GM03348 (cell line): ENCODE data around the gene LDLRAD4.

ENCODE experiments used
- DNase-seq: peaks from one replicate; pipeline ENCODE4 v3.0.0; 2012; ENCODE audit warnings: low spot score

LDLRAD4 gene

GRCh38 chr18:13229001-13229671 is 10.6 kb downstream of the LDLRAD4 start:
- no peak for DNase-seq

DNA sequence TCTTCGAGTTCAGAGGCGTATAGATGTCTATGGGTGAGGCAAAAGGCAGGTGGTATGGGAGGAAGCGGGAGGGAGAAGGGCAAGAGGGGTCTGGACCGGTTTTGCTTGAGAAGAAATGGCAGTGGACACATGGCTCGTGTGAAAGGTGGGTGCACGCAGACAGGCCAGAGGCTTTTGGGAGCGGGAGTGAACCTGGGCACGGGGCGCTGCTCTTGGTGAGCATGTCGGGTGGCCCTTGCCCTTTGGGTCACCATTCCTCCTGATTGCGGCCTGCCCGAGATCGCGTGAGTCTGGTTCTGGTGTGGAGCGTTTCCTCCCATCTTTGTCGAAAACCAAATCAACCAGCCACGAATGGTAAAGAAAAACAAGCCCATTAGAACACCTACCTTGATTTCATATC is 12.6 kb downstream of the LDLRAD4 start:
- DNase-seq, result no peak

DNA sequence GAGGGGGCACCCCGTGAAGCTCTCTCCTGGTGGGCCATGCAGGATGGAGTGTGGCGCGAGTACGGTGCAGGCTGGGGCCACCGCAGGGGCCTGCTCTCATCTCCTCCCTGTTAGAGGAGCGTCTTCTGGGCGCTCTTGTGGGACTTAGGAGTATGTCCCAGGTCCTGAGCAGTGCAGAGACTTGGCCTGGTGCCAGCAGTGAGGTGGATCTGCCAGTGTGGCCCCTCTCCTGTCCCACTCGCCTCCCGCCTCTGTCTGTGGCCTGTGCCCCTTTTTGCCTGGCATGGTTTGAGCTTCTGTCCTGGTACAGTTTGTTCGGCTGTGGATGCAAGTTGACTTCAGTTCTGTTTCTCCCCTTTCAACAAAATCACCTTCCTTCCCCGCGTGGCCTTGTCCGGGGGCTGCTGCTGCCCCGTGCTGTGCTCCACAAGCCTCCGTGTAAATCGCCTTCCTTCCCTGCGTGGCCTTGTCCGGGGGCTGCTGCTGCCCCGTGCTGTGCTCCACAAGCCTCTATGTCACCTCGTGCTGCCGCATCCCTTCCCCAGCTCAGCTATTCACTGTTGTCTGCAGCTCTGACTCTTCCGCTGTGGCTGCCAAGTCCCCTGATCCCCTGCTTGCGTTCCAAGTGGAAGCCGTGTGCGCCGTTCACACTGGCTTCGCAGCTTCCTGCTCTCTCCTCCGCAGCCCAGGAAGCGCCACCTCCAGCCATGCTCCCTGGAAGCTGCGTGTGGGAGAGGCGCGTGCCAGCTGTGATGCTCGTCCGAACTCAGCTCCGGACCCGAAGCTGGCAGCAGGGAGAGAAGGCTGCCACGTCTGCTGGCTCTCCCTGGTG is 13.7 kb downstream of the LDLRAD4 start:
- peak; percentile 34 for DNase-seq

DNA sequence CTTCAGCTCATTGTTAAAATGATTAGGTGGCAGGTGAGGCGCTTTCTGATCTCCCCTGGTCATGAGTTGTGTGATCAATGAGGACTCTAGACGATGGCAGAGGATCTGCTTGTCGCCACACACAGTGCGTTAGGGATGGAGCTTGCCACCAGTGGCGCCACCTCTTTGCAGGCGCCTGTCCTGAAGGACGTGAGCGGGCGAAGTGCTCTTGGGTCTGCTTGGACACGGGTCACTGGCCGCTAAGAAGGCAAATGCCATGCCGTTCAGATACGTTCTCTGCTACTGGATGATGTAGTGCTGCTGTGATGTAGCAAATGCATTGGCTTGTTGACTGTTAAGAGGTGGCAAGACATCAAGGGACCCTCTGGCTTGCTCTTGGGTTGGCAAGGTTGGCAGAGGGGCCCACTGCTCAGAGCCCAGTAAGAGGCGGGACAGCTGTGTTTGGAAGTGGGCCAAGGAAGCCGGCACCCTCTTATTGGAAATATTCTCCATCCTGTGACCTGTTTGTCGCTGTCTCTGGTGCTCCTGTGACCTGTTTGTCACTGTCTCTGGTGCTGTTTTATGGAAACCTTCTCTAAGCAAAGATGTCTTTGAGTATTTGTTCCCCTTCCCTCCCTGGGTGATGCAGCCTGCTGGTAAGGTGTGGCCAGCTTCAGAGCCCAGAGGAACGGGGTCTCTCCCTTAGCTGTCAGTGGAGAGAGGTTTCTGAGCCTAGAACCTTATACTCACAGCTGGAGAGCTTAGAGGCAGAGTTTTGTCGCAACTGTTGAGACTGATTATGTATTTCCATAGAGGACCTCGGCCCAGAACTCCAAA is 14.6 kb downstream of the LDLRAD4 start:
- no peak for DNase-seq

- DNase-seq, result no peak
Observed at GRCh38 chr18:13233787-13234783, 15.5 kb downstream of the LDLRAD4 start.

- no peak for DNase-seq
Observed at GRCh38 chr18:13235421-13235831, 16.9 kb downstream of the LDLRAD4 start.

DNA sequence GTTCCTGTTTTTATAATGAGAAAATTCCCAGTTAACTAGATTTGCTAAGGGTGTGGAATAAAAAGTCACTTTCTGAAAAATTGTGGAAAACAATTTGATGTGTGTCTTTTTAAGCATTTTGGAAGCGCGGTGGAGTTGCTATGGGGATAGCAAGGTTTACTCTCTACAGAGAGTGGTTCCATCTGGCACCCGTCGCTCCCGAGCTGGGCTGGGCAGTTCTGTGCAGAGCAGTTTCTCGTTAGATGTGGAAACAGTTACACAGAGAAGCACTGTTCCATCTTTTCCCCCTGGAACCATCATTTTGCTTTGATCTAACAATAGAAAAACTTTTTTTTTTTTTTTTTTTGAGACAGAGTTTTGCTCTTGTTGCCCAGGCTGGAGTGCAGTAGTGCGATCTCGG is 17.4 kb downstream of the LDLRAD4 start:
- DNase-seq, result peak; percentile 58

DNA sequence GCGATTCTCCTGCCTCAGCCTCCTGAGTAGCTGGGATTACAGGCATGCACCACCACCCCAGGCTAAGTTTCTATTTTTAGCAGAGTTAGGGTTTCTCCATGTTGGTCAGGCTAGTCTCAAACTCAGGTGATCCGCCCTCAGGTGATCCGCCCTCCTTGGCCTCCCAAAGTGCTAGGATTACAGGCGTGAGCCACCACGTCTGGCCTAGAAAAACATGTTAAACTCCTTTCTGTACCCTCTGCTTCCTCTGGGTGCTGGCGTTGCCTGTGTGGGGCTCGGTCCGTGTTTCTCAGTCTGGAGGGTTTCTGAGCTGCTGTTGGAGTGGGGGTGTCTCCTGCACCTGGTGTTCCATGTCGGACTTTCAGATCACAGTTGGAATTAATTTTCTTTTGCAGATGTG is 17.9 kb downstream of the LDLRAD4 start:
- no peak for DNase-seq

- no peak for DNase-seq
Observed at GRCh38 chr18:13237073-13237472, 18.5 kb downstream of the LDLRAD4 start.

DNA sequence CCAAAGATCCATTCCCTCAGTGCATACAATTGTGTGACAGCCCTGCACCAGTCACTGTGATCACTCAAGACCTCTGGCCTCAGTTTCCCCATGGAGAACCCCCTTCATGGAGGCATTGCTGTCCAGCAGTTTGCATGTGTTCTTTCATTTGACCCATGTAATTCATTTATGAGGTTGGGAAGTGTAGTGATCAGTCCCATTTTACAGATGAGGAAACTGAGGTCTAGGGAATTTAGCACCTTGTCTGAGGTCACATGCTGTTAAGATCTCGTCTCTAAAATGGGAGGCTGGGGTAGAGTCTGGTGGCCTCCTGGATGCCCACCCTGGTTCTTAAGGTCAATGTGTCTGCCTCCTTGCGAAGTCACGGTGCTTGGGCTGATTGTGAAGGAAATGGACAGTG is 19.1 kb downstream of the LDLRAD4 start:
- no peak for DNase-seq

DNA sequence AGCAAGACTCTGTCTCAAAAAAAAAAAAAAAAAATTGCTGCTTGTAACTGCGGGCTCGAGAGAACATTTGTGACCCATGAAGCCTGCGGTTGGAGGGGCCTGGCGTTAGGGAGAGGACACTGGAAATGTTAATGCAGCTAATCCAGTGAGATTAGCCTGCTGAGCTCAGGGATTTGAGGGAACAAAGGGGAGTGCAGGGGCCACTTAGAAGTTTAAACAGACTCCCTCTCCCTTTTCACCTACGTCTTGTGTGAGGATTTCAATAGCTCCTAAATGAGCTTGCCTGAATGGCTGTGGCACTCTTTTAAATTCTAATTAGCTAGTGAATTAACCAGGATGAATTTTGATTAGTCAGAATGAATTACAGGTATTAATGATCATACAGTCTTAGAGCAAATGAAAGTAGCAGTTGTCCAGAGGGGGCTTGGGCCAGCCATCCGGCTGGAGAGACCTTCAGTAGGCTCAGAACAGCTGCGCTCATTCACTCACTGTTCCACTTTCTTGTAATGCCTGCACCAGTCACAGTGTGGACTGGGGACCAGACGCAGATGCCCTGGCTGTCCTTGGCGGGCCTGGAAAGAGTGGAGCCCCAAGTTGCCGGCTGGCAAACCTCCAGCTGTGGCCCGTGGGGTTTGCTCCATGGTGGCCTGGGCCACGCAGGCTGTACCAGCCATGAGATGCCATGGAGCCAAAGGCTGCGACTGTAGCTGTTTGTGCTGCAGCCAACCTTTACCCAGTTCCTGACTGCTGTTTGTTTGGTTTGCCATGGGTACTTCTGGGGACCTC is 20.8 kb downstream of the LDLRAD4 start:
- no peak for DNase-seq

GRCh38 chr18:13240060-13240725 is 21.6 kb downstream of the LDLRAD4 start:
- DNase-seq, result no peak

DNA sequence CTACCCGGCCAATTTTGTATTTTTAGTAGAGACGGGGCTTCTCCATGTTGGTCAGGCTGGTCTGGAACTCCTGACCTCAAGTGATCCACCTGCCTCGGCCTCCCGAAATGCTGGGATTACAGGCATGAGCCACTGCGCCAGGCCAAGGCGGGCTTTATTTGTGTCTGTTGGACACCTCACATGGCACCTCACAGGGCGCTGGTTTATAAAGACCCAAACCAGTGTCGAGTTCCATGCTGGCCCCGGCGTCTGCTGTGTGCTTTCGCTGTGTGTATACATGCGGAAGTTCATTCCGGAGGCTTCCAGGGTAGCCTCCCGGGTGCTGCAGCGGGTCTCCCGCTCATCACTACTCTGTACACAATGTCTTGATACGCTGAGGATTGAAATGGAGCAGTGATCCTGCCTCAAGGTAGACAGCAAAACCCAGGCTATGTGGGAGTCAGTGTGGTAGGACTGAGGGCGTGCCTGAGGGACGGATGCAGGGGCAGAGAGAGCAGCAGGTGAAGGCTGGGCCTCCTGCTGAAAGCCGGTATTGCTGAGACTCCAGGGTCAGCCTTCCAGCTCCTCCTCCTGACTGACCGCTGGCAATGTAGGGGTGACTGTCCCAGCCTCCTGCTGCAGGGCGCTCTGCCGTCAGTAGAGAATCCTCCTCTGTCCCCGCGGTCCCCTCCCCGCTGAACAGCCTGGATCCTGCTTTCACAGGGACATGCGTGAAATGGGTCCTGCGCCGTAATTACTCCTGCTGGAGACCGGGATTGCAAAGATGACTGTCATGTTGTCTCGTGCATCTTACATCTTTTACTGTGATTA is 22.7 kb downstream of the LDLRAD4 start:
- no peak for DNase-seq

DNA sequence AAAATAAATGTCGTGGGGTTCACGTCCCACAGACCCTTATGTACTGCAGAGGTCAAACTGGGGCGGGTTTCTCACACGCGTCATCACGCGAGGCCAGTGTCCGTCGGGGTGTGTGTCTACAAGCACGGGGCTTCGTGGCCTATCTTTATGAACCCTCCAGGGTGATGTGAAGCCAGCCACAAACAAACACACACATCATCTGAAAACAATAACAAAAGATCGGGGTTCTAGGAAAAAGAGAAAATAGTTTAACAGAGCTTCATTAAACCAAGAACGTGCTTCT is 23.3 kb downstream of the LDLRAD4 start:
- DNase-seq, result no peak

DNA sequence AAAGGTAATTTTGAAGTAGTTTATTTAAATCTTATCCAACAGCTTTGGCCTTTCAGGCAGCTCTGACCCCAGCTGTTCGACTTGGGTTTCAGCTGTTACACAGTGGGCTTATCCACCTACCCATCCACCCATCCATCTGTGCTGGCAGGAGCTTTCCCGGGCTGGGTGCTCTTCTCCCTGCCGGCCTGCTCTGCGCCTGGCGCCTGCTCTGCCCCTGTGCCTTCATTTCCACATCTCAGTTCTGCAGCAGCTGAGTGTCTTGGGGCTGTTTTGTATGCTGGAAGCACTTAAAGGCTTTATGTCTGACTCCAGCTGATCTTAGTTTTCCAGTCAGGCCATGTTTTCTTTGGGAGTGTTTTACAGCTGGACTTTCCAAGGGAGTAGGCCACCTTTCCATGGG is 24.2 kb downstream of the LDLRAD4 start:
- DNase-seq, result no peak

GRCh38 chr18:13243363-13243762 is 24.8 kb downstream of the LDLRAD4 start:
- no peak for DNase-seq

- no peak for DNase-seq
Observed at GRCh38 chr18:13244135-13244534, 25.6 kb downstream of the LDLRAD4 start.

DNA sequence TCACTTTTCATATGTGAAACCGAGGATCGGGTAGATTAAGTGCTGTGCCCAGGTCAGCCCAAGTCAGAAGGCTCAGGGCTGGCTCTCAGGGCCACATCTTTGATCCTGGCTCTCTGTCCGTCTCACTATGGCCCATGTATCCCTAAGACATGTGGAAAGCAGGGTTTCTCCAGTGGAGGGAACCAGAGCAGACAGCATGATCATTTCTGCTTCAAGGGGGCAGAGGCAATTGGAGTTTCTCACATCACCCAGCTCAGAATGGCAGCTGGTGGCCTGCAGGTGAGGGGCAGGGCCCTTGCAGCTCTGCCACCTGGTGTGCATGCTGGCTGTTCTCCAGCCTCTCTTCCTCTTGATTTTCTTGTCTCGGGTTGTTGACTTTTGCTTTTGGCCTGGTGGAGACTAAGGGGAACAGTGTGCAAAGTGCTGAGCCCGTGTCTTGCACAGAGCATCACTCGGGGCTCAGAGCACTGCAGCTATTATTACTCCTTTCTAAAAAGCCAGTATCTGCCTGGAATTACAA is 27.0 kb downstream of the LDLRAD4 start:
- no peak for DNase-seq

GRCh38 chr18:13246121-13246520 is 27.6 kb downstream of the LDLRAD4 start:
- no peak for DNase-seq
